ENCODE results near the gene CLSTN1. TPM values are rescaled to one million over a fixed set of nuclear protein-coding genes. Genes with fewer than 3 reads are reported as not detected.

Gene CLSTN1
- polyA plus RNA-seq, 3 donors, result 5.2 to 25.2 (median 5.3) TPM

GRCh38 chr1:9719978-9720722, 103.6 kb downstream of the CLSTN1 start:
- WGBS (ENCODE audit: insufficient coverage), result 97% methylated on average over 26 of the region's 36 CpGs
- Mint-ChIP-seq H3K36me3 (peaks cover 68 to 96% of the 10 kb centered on the region in 2 donors), H3K4me3 (no peak overlapping the region), H3K4me1 (peaks cover 24% of the 10 kb centered on the region), H3K9me3 (peaks cover 0 to 3% (median 0%) of the 10 kb centered on the region in 7 donors), H3K27ac (peak overlapping the region in 3 of 7 donors; percentile 18 to 79 (median 76)), H3K27me3 (ENCODE audit: low read depth in 3 of 3) (peaks cover 0 to 1% (median 0%) of the 10 kb centered on the region in 3 donors)
- Histone ChIP-seq H2AFZ (ENCODE audit: insufficient read depth, low read depth, low read length, poor library complexity, severe bottlenecking) (no peak overlapping the region), H3K4me2 (replicated peaks; ENCODE audit: extremely low read depth, low read length, poor library complexity, severe bottlenecking) (no peak overlapping the region), H3K9me3 (replicated peaks in 1 of 2; ENCODE audit: control insufficient read depth in 1 of 2, insufficient read depth in 1 of 2, low read length in 2 of 2) (peaks cover 0 to 4% of the 10 kb centered on the region in 2 donors), H3K27ac (ENCODE audit: low read depth in 1 of 2, low read length in 2 of 2) (peak overlapping the region in 1 of 2 donors; percentile 54), H3K9ac (ENCODE audit: insufficient read depth, low read length, poor library complexity, severe bottlenecking) (no peak overlapping the region), H3K4me1 (ENCODE audit: control insufficient read depth in 1 of 2, insufficient read depth in 2 of 2, low read length in 2 of 2) (peaks cover 32 to 40% of the 10 kb centered on the region in 2 donors), H3K4me3 (replicated peaks in 1 of 3; ENCODE audit: low read depth in 2 of 3, low read length in 3 of 3) (no peak overlapping the region), H3K36me3 (replicated peaks in 1 of 2; ENCODE audit: control insufficient read depth in 1 of 2, insufficient read depth in 2 of 2, low read length in 2 of 2) (peaks cover 95 to 96% of the 10 kb centered on the region in 2 donors), H3K27me3 (ENCODE audit: control insufficient read depth in 2 of 2, insufficient read depth in 2 of 2, low read length in 2 of 2) (no peaks in the 10 kb centered on the region), H3K79me2 (ENCODE audit: insufficient read depth, low read length) (peaks cover 77% of the 10 kb centered on the region), H4K20me1 (ENCODE audit: insufficient read depth, low read length) (peaks cover 100% of the 10 kb centered on the region)
- intact Hi-C loops (cut with micrococcal nuclease), result loop anchor here (5.0 to 10.0 kb wide), 3 partner anchors 68 to 147 kb away; partner anchors contain the start of gene PIK3CD (in 2 of the 2)
- DNase-seq, result no peak
- no peak for TF ChIP-seq CTCF (IDR thresholded peaks at IDR 0.05)

- H3K9ac ChIP-seq (ENCODE audit: insufficient read depth, low read length, poor library complexity, severe bottlenecking), result peak overlapping the region; percentile 15
- H3K4me3 Mint-ChIP-seq, result no peak overlapping the region
- peaks cover 87% of the 10 kb centered on the region for H3K79me2 ChIP-seq (ENCODE audit: insufficient read depth, low read length)
- peaks cover 62 to 94% of the 10 kb centered on the region in 2 donors for H3K36me3 Mint-ChIP-seq
- DNase-seq, result no peak
- no peaks in the 10 kb centered on the region for H3K27me3 Mint-ChIP-seq (ENCODE audit: low read depth in 3 of 3)
- peak overlapping the region; percentile 48 to 90 (median 80) for H3K27ac Mint-ChIP-seq
- no peaks in the 10 kb centered on the region for H3K27me3 ChIP-seq (ENCODE audit: control insufficient read depth in 2 of 2, insufficient read depth in 2 of 2, low read length in 2 of 2)
- H3K4me1 ChIP-seq (ENCODE audit: control insufficient read depth in 1 of 2, insufficient read depth in 2 of 2, low read length in 2 of 2), result peaks cover 32 to 40% of the 10 kb centered on the region in 2 donors
- H3K4me3 ChIP-seq (replicated peaks in 1 of 3; ENCODE audit: low read depth in 2 of 3, low read length in 3 of 3), result no peak overlapping the region
- no peak for TF ChIP-seq CTCF (IDR thresholded peaks at IDR 0.05)
- peak overlapping the region; percentile 39 to 73 for H3K27ac ChIP-seq (ENCODE audit: low read depth in 1 of 2, low read length in 2 of 2)
- H4K20me1 ChIP-seq (ENCODE audit: insufficient read depth, low read length), result peaks cover 100% of the 10 kb centered on the region
- H3K36me3 ChIP-seq (replicated peaks in 1 of 2; ENCODE audit: control insufficient read depth in 1 of 2, insufficient read depth in 2 of 2, low read length in 2 of 2), result peaks cover 94 to 96% of the 10 kb centered on the region in 2 donors
- intact Hi-C loops (cut with micrococcal nuclease), result loop anchor here (5.0 kb wide), 1 partner anchor 66 kb away; the partner anchor contains the start of gene PIK3CD (in 2 of the 2)
- peaks cover 24% of the 10 kb centered on the region for H3K4me1 Mint-ChIP-seq
- H2AFZ ChIP-seq (ENCODE audit: insufficient read depth, low read depth, low read length, poor library complexity, severe bottlenecking), result no peak overlapping the region
- peak overlapping the region; percentile 31 for H3K4me2 ChIP-seq (replicated peaks; ENCODE audit: extremely low read depth, low read length, poor library complexity, severe bottlenecking)
- WGBS (ENCODE audit: insufficient coverage), result 68% methylated on average over 3 of the region's 10 CpGs
- peaks cover 0 to 1% (median 0%) of the 10 kb centered on the region in 7 donors for H3K9me3 Mint-ChIP-seq
- peaks cover 0 to under 1% of the 10 kb centered on the region in 2 donors for H3K9me3 ChIP-seq (replicated peaks in 1 of 2; ENCODE audit: control insufficient read depth in 1 of 2, insufficient read depth in 1 of 2, low read length in 2 of 2)
These were observed 105.6 kb downstream of the CLSTN1 start for GRCh38 chr1:9718006-9718680.

Measured in CD14-positive monocyte (primary cell).